H9 (cell line): ENCODE data around the gene LRP1-AS. TPM values are rescaled to one million over a fixed set of nuclear protein-coding genes. Genes with fewer than 3 reads are reported as not detected.
A peak's percentile ranks its signal among the peaks of the same experiment; 100 is the strongest.

Source experiments
- DNase-seq: peaks from one replicate; pipeline ENCODE4 v3.0.0-alpha.2; 2017
- H2AFZ ChIP-seq: one replicate; pipeline ENCODE4 v1.6.1; 2013; ENCODE audit warnings: mild to moderate bottlenecking, low read length, control low read depth, moderate library complexity
- H2AK5ac ChIP-seq: 2 replicates; pipeline ENCODE4 v1.6.1; 2013; ENCODE audit warnings: low read length, control low read depth, mixed read lengths; ENCODE audit not compliant: insufficient read length
- H2BK120ac ChIP-seq: one replicate; pipeline ENCODE4 v1.6.1; 2013; ENCODE audit warnings: low read depth, mild to moderate bottlenecking, low read length, control low read depth, inconsistent platforms; ENCODE audit not compliant: poor library complexity, severe bottlenecking
- H2BK12ac ChIP-seq: 2 replicates; pipeline ENCODE4 v1.6.1; 2013; ENCODE audit warnings: low read length, control low read depth, mixed read lengths, low read depth; ENCODE audit not compliant: insufficient read length
- H2BK15ac ChIP-seq: 2 replicates; pipeline ENCODE4 v1.6.1; 2013; ENCODE audit warnings: low read depth, low read length, control low read depth
- H2BK20ac ChIP-seq: one replicate; pipeline ENCODE4 v1.6.1; 2013; ENCODE audit warnings: low read depth, mild to moderate bottlenecking, low read length, control low read depth, inconsistent platforms; ENCODE audit not compliant: poor library complexity, severe bottlenecking
- H2BK5ac ChIP-seq: 2 replicates; pipeline ENCODE4 v1.6.1; 2013; ENCODE audit warnings: low read length, control low read depth, mixed read lengths; ENCODE audit not compliant: insufficient read length
- H3K14ac ChIP-seq: 2 replicates; pipeline ENCODE4 v1.6.1; 2013; ENCODE audit warnings: low read length, control low read depth; ENCODE audit not compliant: insufficient read depth
- H3K18ac ChIP-seq: 2 replicates; pipeline ENCODE4 v1.6.1; 2013; ENCODE audit warnings: low read depth, mild to moderate bottlenecking, mixed read lengths, low read length, control low read depth; ENCODE audit not compliant: insufficient read length
- H3K23ac ChIP-seq: 2 replicates; pipeline ENCODE4 v1.6.1; 2013; ENCODE audit warnings: low read length, control low read depth, mixed read lengths, low read depth; ENCODE audit not compliant: insufficient read length
- H3K23me2 ChIP-seq: 2 replicates; pipeline ENCODE4 v1.6.1; 2013; ENCODE audit warnings: low read depth, mild to moderate bottlenecking, mixed read lengths, low read length, control low read depth; ENCODE audit not compliant: insufficient read length, poor library complexity, severe bottlenecking
- H3K27ac ChIP-seq: 2 replicates; pipeline ENCODE4 v1.5.1; 2013; ENCODE audit warnings: low read length, control low read depth, mixed read lengths, low read depth; ENCODE audit not compliant: insufficient read length
- H3K27me3 ChIP-seq: 2 replicates; pipeline ENCODE4 v1.6.1; 2013; ENCODE audit warnings: low read length, control low read depth, inconsistent platforms; ENCODE audit not compliant: insufficient read depth
- H3K4ac ChIP-seq: 2 replicates; pipeline ENCODE4 v1.6.1; 2013; ENCODE audit warnings: low read depth, mild to moderate bottlenecking, control low read depth, inconsistent platforms, low read length, moderate library complexity
- H3K4me1 ChIP-seq: 2 replicates; pipeline ENCODE4 v1.6.1; 2013; ENCODE audit warnings: low read length, control low read depth, inconsistent platforms; ENCODE audit not compliant: insufficient read depth
- H3K4me2 ChIP-seq: 2 replicates; pipeline ENCODE4 v1.6.1; 2013; ENCODE audit warnings: low read length, control low read depth, mixed read lengths; ENCODE audit not compliant: insufficient read length, insufficient read depth
- H3K56ac ChIP-seq: 2 replicates; pipeline ENCODE4 v1.6.1; 2013; ENCODE audit warnings: low read depth, mild to moderate bottlenecking, mixed read lengths, low read length, control low read depth; ENCODE audit not compliant: insufficient read length
- H3K79me1 ChIP-seq: 2 replicates; pipeline ENCODE4 v1.6.1; 2013; ENCODE audit warnings: low read depth, mild to moderate bottlenecking, moderate library complexity, low read length, control low read depth, inconsistent platforms; ENCODE audit not compliant: insufficient read depth, poor library complexity, severe bottlenecking
- H3K79me2 ChIP-seq: 2 replicates; pipeline ENCODE4 v1.6.1; 2013; ENCODE audit warnings: low read length, control low read depth, inconsistent platforms; ENCODE audit not compliant: insufficient read depth
- H3K9ac ChIP-seq: 2 replicates; pipeline ENCODE4 v1.6.1; 2013; ENCODE audit warnings: low read length, control low read depth, mixed read lengths; ENCODE audit not compliant: insufficient read length; ENCODE audit errors: extremely low read depth
- H3K9me3 ChIP-seq: one replicate; pipeline ENCODE4 v1.6.1; 2013; ENCODE audit warnings: low read depth, low read length, inconsistent platforms; ENCODE audit not compliant: control insufficient read depth
- H3T11ph ChIP-seq: one replicate; pipeline ENCODE4 v1.6.1; 2013; ENCODE audit warnings: mild to moderate bottlenecking, low read length, control low read depth, inconsistent platforms
- H4K20me1 ChIP-seq: one replicate; pipeline ENCODE4 v1.6.1; 2013; ENCODE audit not compliant: control insufficient read depth, insufficient read length, insufficient read depth
- H4K5ac ChIP-seq: 2 replicates; pipeline ENCODE4 v1.6.1; 2013; ENCODE audit warnings: low read depth, mild to moderate bottlenecking, mixed read lengths, low read length, control low read depth; ENCODE audit not compliant: insufficient read length
- H4K8ac ChIP-seq: replicated peaks from 2 replicates; pipeline ENCODE4 v1.6.1; 2013; ENCODE audit warnings: low read length, control low read depth, mixed read lengths, low read depth; ENCODE audit not compliant: insufficient read length
- H4K91ac ChIP-seq: 2 replicates; pipeline ENCODE4 v1.6.1; 2013; ENCODE audit warnings: low read depth, mild to moderate bottlenecking, moderate library complexity, mixed read lengths, low read length, control low read depth; ENCODE audit not compliant: insufficient read length
- H3K27ac Mint-ChIP-seq, 3 experiments: 2 replicates in 2 of 3; 3 replicates in 1 of 3; pipeline ENCODE4 v1.8.0; 2020 to 2021; ENCODE audit warnings: mixed read lengths in 3 of 3, mild to moderate bottlenecking in 1 of 3, moderate library complexity in 1 of 3
- H3K27me3 Mint-ChIP-seq: 2 replicates; pipeline ENCODE4 v1.8.0; 2021; ENCODE audit warnings: low read depth, mild to moderate bottlenecking, moderate library complexity, mixed read lengths
- H3K36me3 Mint-ChIP-seq, 3 experiments: 2 replicates in 2 of 3; 3 replicates in 1 of 3; pipeline ENCODE4 v1.8.0; 2020 to 2021; ENCODE audit warnings: low read depth in 3 of 3, mixed read lengths in 3 of 3; ENCODE audit not compliant: insufficient read depth in 1 of 3
- H3K4me1 Mint-ChIP-seq, 2 experiments: 2 replicates each; pipeline ENCODE4 v1.8.0; 2020; ENCODE audit warnings: mixed read lengths in 2 of 2
- H3K4me3 Mint-ChIP-seq, 2 experiments: 2 replicates in 1 of 2; 3 replicates in 1 of 2; pipeline ENCODE4 v1.8.0; 2020 to 2021; ENCODE audit warnings: mild to moderate bottlenecking in 2 of 2, mixed read lengths in 2 of 2, moderate library complexity in 1 of 2
- H3K9me3 Mint-ChIP-seq, 2 experiments: 2 replicates in 1 of 2; 3 replicates in 1 of 2; pipeline ENCODE4 v1.8.0; 2020; ENCODE audit warnings: mild to moderate bottlenecking in 2 of 2, mixed read lengths in 2 of 2, moderate library complexity in 1 of 2
- CTCF ChIP-seq: fragments of 200-600 bp; sonication (generic); conservative IDR thresholded peaks from 3 replicates; pipeline ENCODE4 v1.8.0; 2021; ENCODE audit warnings: antibody characterized with exemption, mild to moderate bottlenecking
- WGBS: extraction: QIAGEN DNeasy Blood & Tissue Kit; methylation state at CpG from one replicate; pipeline ENCODE4 v1.1.7; 2013; ENCODE audit warnings: missing lambda C conversion rate, low lambda C conversion rate, mixed read lengths; ENCODE audit not compliant: insufficient read length; ENCODE audit errors: extremely low coverage; 5-methylcytosine and 5-hydroxymethylcytosine counted together
- total RNA-seq: library from RNA; stranded (reverse); gene quantifications from 2 replicates; pipeline ENCODE4 v1.2.1, GENCODE V29; 2021

LRP1-AS gene
- total RNA-seq, 1 experiment from 2014 or later, result not detected

GRCh38 chr12:57170927-57171326 lies 23.5 kb upstream of the LRP1-AS start:
- H3T11ph ChIP-seq, result no peak overlapping the region
- H3K18ac ChIP-seq, result no peak overlapping the region
- peaks cover 1% of the 10 kb centered on the region for H4K20me1 ChIP-seq
- H3K9me3 ChIP-seq, result no peaks in the 10 kb centered on the region
- no peak for TF ChIP-seq CTCF
- H3K79me1 ChIP-seq, result no peaks in the 10 kb centered on the region
- WGBS, result no CpG with 5 or more reads among the region's 4 CpGs
- no peak overlapping the region for H3K14ac ChIP-seq
- no peaks in the 10 kb centered on the region for H3K23me2 ChIP-seq
- no peaks in the 10 kb centered on the region for H3K4me1 ChIP-seq
- no peak overlapping the region for H3K27ac ChIP-seq
- H2BK15ac ChIP-seq, result no peak overlapping the region
- H2BK12ac ChIP-seq, result no peak overlapping the region
- no peaks in the 10 kb centered on the region for H3K27me3 ChIP-seq
- H4K5ac ChIP-seq, result no peak overlapping the region
- no peaks in the 10 kb centered on the region for H3K9me3 Mint-ChIP-seq
- no peak overlapping the region for H3K4ac ChIP-seq
- no peak overlapping the region for H2BK120ac ChIP-seq
- no peaks in the 10 kb centered on the region for H3K79me2 ChIP-seq
- DNase-seq, result no peak
- H2BK5ac ChIP-seq, result no peak overlapping the region
- H3K23ac ChIP-seq, result no peak overlapping the region
- peak overlapping the region; percentile 33 to 88 (median 62); a peak in 4 of 7 replicates for H3K27ac Mint-ChIP-seq
- no peak overlapping the region for H4K91ac ChIP-seq
- H2AFZ ChIP-seq, result no peak overlapping the region
- H3K4me1 Mint-ChIP-seq, result peaks cover 0 to 9% of the 10 kb centered on the region in 2 experiments; a peak in 2 of 4 replicates
- no peaks in the 10 kb centered on the region for H3K27me3 Mint-ChIP-seq
- no peak overlapping the region for H3K56ac ChIP-seq
- no peak overlapping the region for H4K8ac ChIP-seq
- H3K36me3 Mint-ChIP-seq, result peaks cover 42 to 87% (median 80%) of the 10 kb centered on the region in 3 experiments; a peak in 6 of 7 replicates
- H2AK5ac ChIP-seq, result no peak overlapping the region
- no peak overlapping the region for H3K4me3 Mint-ChIP-seq
- H2BK20ac ChIP-seq, result no peak overlapping the region
- H3K4me2 ChIP-seq, result no peak overlapping the region
- H3K9ac ChIP-seq, result no peak overlapping the region
